Mesodermal cell (in vitro differentiated cells): Measurements from ENCODE around the gene MYO3A.

Experiments used
- H3K27ac ChIP-seq: 2 replicates; pipeline ENCODE4 v1.7.0; 2013; ENCODE audit warnings: mild to moderate bottlenecking, low read depth, low read length, moderate library complexity; ENCODE audit not compliant: severe bottlenecking
- H3K36me3 ChIP-seq: 2 replicates; pipeline ENCODE4 v1.7.1; 2013; ENCODE audit warnings: mild to moderate bottlenecking, low read length, moderate library complexity; ENCODE audit not compliant: control insufficient read depth, insufficient read depth
- H3K4me1 ChIP-seq: one replicate; pipeline ENCODE4 v1.7.1; 2013; ENCODE audit warnings: mild to moderate bottlenecking, low read length; ENCODE audit not compliant: insufficient read depth, control insufficient read depth, poor library complexity, severe bottlenecking
- H3K4me3 ChIP-seq: 2 replicates; pipeline ENCODE4 v1.7.0; 2013; ENCODE audit warnings: low read length, control low read depth, mild to moderate bottlenecking; ENCODE audit not compliant: insufficient read depth, poor library complexity, severe bottlenecking; ENCODE audit errors: extremely low read depth
- H3K9me3 ChIP-seq: 2 replicates; pipeline ENCODE4 v1.7.1; 2013; ENCODE audit warnings: mild to moderate bottlenecking, low read length, moderate library complexity; ENCODE audit not compliant: control insufficient read depth
- WGBS, 2 experiments: methylation state at CpG; one replicate each; pipeline ENCODE4 v1.1.5; 2013; ENCODE audit warnings: missing lambda C conversion rate in 2 of 2; ENCODE audit not compliant: insufficient coverage in 2 of 2; 5-methylcytosine and 5-hydroxymethylcytosine counted together

The MYO3A gene

DNA sequence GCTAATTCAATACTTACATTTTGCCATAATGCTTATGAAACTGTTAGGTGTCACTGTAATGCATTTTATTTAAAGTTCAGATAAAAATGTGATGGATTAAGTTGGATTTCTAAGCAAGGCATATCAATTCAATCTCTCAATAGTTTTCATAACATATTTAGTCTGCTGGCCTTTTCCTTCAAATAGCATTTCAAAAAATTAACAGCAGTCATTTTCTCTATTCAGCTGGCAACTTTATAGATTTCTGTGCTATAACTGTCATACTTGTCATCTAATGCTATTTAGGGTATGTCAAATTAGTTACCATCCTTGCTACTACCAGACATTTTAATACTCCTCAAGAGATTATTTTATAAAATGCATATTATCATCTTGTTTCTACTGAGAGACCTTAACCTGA is 286.9 kb downstream of the MYO3A start:
- no peak overlapping the region for H3K4me3 ChIP-seq
- peaks cover 21% of the 10 kb centered on the region for H3K4me1 ChIP-seq

DNA sequence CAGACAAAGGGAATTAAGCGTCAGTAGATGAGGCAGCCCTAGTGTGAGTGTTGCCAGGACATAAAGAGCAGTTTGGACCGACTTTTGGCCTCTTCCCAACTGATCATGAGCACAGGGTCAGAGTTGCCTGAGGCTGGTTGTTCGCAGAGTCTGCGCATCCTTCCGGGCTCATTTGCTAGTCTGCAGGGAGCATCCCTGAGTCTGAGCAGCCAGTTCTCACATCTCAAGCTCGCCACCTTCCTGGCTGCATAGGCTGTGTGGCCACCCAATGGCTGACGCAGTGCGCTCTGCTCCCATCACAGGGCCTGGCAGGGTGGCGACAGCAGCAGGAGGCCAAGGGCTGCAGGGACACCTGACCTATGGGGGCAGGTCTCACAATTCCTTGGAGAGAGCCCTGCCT is 287.5 kb downstream of the MYO3A start:
- WGBS, 2 experiments: 72 to 73% methylated on average over 9 of the region's 9 CpGs
- Histone ChIP-seq H3K4me3 (no peak overlapping the region), H3K9me3 (no peaks in the 10 kb centered on the region), H3K4me1 (peaks cover 16% of the 10 kb centered on the region), H3K27ac (no peak overlapping the region), H3K36me3 (no peaks in the 10 kb centered on the region)

More for the DNA sequence above, 286.9 kb downstream of the MYO3A start:
- Histone ChIP-seq H3K9me3 (no peaks in the 10 kb centered on the region), H3K27ac (no peak overlapping the region), H3K36me3 (no peaks in the 10 kb centered on the region)

DNA sequence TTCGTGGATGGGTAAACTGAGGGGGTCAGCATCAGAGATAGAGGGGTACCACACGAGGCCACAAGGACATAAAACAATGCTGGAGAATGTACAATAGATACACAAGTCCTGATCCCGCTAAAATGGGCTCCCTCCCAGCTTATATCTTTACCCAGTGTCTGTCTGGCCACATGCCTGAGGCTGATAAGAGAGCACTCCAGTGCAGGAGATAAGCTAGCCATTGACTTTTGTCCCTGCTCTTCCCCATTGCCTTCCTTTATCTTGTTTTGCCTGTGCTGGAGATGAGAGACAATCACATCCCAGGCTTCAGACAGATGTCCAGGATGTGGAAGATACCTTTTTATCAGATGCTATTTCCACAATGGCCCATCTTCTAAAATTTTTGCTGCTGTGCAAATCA is 288.5 kb downstream of the MYO3A start:
- WGBS, 2 experiments: 54 to 88% methylated on average over 1 to 2 of the region's 3 CpGs
- H3K27ac ChIP-seq: no peak overlapping the region
- peaks cover 10% of the 10 kb centered on the region for H3K4me1 ChIP-seq
- H3K36me3 ChIP-seq: no peaks in the 10 kb centered on the region
- no peaks in the 10 kb centered on the region for H3K9me3 ChIP-seq
- no peak overlapping the region for H3K4me3 ChIP-seq

DNA sequence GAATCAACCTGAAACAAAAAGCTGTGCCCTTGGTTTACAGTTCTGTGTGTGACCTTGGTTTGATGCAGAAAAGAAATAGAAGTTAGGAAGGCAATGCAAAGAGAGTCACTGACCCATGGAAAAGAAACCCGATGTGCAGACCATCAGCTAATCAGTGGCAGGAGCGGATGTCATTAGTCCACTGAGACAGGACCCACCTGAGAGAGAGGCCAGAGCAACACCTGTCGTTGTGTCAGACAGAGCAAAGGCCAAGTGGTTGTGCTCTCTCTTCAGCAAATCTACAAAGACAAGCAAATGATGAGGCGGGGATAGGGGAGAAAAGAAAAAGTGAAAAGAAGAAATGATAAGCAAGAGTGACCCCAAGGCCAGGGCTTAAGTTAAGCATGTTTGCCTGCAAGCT is 291.3 kb downstream of the MYO3A start:
- Histone ChIP-seq H3K4me1 (peaks cover 5% of the 10 kb centered on the region), H3K27ac (no peak overlapping the region), H3K36me3 (no peaks in the 10 kb centered on the region), H3K9me3 (no peaks in the 10 kb centered on the region), H3K4me3 (no peak overlapping the region)
- 83 to 86% methylated on average over 2 to 3 of the region's 4 CpGs for WGBS, 2 experiments

DNA sequence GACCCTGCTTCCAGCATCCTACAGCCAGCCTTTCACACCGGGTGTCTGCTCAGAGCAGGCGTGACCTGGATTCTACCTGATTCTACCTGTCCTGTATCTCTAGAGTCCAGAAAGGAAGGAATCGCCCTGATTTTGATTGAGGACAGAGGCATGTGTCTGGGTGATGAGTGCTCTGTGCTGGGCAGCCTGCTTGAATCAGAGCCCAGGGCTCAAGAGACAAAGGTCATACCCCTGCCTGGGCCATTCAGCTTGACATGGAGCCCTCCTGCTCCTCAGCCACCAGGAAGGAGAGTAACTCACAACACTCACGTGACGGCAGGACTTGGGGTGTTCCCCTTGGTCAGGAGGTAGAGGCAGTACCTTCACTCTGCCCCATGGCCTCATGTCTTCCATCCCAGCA is 293.8 kb downstream of the MYO3A start:
- H3K4me1 ChIP-seq: no peaks in the 10 kb centered on the region
- H3K4me3 ChIP-seq: no peak overlapping the region
- no peaks in the 10 kb centered on the region for H3K36me3 ChIP-seq
- no peaks in the 10 kb centered on the region for H3K9me3 ChIP-seq
- no peak overlapping the region for H3K27ac ChIP-seq
- 82 to 91% methylated on average over 3 to 5 of the region's 5 CpGs for WGBS, 2 experiments

DNA sequence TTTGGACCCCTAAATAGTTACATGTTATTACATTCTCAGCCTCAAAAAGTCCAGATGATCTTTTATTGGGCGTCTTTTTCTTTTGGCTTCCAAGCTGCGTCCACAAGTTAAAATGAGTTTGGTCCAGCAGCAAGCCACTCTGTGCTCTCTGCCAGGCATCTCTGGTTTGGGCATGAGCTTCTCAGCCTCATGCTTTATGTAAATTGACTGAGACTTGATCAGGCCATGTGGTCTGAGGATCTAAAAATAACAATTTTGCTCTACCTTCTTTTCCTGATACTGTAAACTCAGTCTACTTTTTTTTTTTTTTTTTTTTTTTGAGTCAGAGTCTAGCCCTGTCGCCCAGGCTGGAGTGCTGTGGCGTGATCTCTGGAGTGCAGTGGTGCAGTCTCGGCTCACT is 298.1 kb downstream of the MYO3A start:
- Histone ChIP-seq H3K4me3 (no peak overlapping the region), H3K36me3 (no peaks in the 10 kb centered on the region), H3K9me3 (no peaks in the 10 kb centered on the region), H3K27ac (no peak overlapping the region), H3K4me1 (no peaks in the 10 kb centered on the region)
- WGBS, 2 experiments: 86 to 90% methylated on average over 3 to 5 of the region's 5 CpGs

DNA sequence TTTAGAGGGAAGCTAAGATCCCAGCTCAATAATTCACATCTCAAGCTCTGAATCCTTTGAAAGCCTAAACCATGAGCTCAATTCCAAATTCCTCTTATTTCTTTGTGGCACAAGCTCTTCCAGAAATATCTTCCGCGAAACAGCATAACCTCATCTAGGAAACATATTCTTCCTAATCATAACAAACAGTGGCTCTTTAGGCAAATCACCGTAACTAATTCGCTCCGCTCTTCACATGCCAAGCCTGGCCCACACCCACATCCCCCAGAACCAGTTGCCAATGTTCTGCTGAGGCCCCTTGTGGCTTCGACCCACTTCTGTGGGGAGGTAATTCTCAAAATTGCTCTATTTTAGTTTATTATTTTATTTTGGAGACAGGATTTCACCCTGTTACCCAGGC is 301.7 kb downstream of the MYO3A start:
- Histone ChIP-seq H3K9me3 (no peaks in the 10 kb centered on the region), H3K4me1 (no peaks in the 10 kb centered on the region), H3K36me3 (no peaks in the 10 kb centered on the region), H3K27ac (no peak overlapping the region), H3K4me3 (no peak overlapping the region)
- WGBS, 2 experiments: 94 to 100% methylated on average over 2 to 5 of the region's 6 CpGs

DNA sequence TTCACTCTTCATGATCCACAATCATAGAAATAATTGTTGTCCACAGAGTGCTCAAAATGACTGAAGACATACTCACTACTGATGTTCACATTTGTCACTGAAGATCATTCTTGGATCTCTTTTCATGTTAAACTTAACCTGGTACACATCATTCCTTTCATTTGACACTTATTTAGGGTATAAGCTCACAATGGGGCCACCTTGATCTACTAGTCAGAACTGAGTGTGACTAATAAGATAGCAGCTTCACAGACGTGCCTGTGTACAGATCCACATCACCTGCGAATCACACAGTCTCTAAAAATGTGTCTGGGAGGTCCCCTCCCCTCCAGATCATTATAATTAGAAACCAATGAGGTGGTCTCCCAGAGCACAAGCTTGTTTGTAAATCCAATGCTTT is 304.3 kb downstream of the MYO3A start:
- Histone ChIP-seq H3K9me3 (no peaks in the 10 kb centered on the region), H3K36me3 (no peaks in the 10 kb centered on the region), H3K4me1 (no peaks in the 10 kb centered on the region), H3K27ac (no peak overlapping the region), H3K4me3 (no peak overlapping the region)
- 90 to 100% methylated on average over 1 of the region's 2 CpGs for WGBS, 2 experiments

DNA sequence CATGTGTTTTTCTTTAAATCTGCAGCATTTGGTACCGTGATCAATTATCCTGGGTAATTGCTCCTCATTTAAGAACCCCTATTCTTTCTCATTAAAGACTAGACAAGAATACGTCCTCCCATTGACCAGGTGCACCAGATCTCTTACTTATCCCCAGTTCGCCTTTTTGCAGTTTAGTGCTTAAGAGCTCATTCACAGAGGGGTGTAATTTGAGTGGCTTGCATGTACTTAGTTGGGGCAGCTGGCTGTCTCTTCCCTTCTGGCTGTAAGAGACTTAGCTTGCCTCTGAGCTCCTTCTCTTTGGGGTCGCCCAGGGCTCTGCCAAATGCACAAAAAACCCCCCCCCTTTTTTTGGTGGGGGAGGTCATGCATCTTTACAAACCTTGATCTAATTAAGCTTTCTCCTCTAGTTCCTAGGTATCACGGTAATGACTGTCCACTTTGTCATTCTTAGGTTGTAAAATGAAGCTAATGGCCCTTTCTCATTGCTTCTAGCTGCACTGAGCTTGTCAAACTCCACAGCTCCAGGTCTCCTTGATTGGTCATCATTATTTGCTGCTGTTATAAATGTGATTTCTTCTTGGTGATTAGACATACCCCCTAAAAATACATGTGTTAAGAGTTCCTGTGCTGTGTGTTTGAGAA is 308.8 kb downstream of the MYO3A start:
- H3K36me3 ChIP-seq: no peaks in the 10 kb centered on the region
- 75 to 100% methylated on average over 1 of the region's 5 CpGs for WGBS, 2 experiments
- H3K4me3 ChIP-seq: no peak overlapping the region
- no peaks in the 10 kb centered on the region for H3K4me1 ChIP-seq
- H3K27ac ChIP-seq: no peak overlapping the region
- no peaks in the 10 kb centered on the region for H3K9me3 ChIP-seq

DNA sequence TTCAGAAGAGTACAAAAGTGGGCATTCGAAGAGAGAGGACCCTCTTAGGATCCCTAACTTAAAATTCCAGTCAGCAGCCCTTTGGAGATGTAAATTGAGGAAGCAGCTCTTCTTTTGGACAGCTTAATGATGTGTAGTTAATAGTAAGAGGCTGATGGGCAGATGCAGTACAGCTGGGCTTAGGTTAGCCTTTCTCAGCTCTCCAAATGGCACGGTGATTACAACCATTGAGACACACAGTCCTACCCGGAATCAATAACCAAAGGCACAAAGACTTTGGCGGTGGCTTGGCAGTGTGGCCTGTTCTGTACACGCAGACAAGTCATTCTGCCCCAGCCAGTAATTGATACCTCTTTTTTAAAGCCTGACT is 309.3 kb downstream of the MYO3A start:
- Histone ChIP-seq H3K36me3 (no peaks in the 10 kb centered on the region), H3K4me1 (no peaks in the 10 kb centered on the region), H3K9me3 (no peaks in the 10 kb centered on the region), H3K27ac (no peak overlapping the region), H3K4me3 (no peak overlapping the region)
- 67 to 87% methylated on average over 1 to 4 of the region's 5 CpGs for WGBS, 2 experiments

DNA sequence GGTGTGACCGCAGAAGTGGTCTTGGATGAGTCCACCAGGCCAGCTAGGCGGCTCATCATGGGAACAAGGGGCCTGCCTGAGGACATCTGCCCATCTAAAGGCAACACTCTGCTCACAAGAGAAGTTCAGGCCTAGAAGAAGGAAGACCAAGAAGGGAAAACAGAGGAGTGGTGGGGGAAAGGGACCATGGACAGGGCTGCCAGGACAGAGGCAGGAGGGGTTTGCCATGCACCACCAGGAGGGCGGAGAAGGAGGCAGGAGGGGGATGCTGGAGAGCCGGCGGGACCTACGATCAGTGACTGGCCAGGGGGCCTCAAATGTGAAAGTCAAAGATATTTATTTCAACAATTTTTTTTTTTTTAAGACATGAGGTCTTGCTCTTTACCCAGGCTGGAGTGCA is 315.7 kb downstream of the MYO3A start:
- Histone ChIP-seq H3K4me3 (no peak overlapping the region), H3K4me1 (no peaks in the 10 kb centered on the region)

More for the DNA sequence above, 315.7 kb downstream of the MYO3A start:
- no peaks in the 10 kb centered on the region for H3K9me3 ChIP-seq
- 100% methylated on average over 2 of the region's 6 CpGs for WGBS, 2 experiments
- no peaks in the 10 kb centered on the region for H3K36me3 ChIP-seq
- no peak overlapping the region for H3K27ac ChIP-seq
